ENCODE results near the gene SLC3A2.

Gene SLC3A2

GRCh38 chr11:62881579-62882430 lies 1.1 kb downstream of the SLC3A2 start:
- DNase-seq: peak; percentile 92

GRCh38 chr11:62882431-62882749 lies 1.7 kb downstream of the SLC3A2 start:
- no peak for DNase-seq

GRCh38 chr11:62882788-62883501 lies 2.2 kb downstream of the SLC3A2 start:
- DNase-seq: no peak

GRCh38 chr11:62883673-62884072 lies 3.0 kb downstream of the SLC3A2 start:
- no peak for DNase-seq

GRCh38 chr11:62885137-62885750 lies 4.5 kb downstream of the SLC3A2 start:
- no peak for DNase-seq

- no peak for DNase-seq
These were observed 7.7 kb downstream of the SLC3A2 start for GRCh38 chr11:62888406-62888805.

GRCh38 chr11:62889126-62889483 lies 8.4 kb downstream of the SLC3A2 start:
- DNase-seq: no peak

GRCh38 chr11:62889484-62890437 lies 9.1 kb downstream of the SLC3A2 start:
- no peak for DNase-seq

GRCh38 chr11:62892077-62892922 lies 11.6 kb downstream of the SLC3A2 start:
- DNase-seq: no peak

GRCh38 chr11:62895501-62895900 lies 14.8 kb downstream of the SLC3A2 start:
- DNase-seq: no peak

- DNase-seq: no peak
These were observed 15.4 kb downstream of the SLC3A2 start for GRCh38 chr11:62896049-62896448.

GRCh38 chr11:62897311-62897710 lies 16.6 kb downstream of the SLC3A2 start:
- DNase-seq: no peak

GRCh38 chr11:62898027-62898426 lies 17.3 kb downstream of the SLC3A2 start:
- DNase-seq: no peak

- DNase-seq: no peak
These were observed 22.2 kb downstream of the SLC3A2 start for GRCh38 chr11:62902932-62903331.

GRCh38 chr11:62905296-62905695 lies 24.6 kb downstream of the SLC3A2 start:
- no peak for DNase-seq

GRCh38 chr11:62905927-62906531 lies 25.3 kb downstream of the SLC3A2 start:
- peak; percentile 77 for DNase-seq

GRCh38 chr11:62908468-62909072 lies 27.9 kb downstream of the SLC3A2 start:
- no peak for DNase-seq

GRCh38 chr11:62909107-62909894 lies 28.6 kb downstream of the SLC3A2 start:
- DNase-seq: no peak

GRCh38 chr11:62910141-62910882 lies 29.6 kb downstream of the SLC3A2 start:
- DNase-seq: no peak
